Tibial nerve (tissue), 4 donors: ENCODE results near the gene ZNF358.

Experiments
- CTCF ChIP-seq, 5 experiments: fragments of 200-600 bp in 3 of 5; fragments of 450-650 bp in 2 of 5; sonication (generic) in 3 of 5; IDR thresholded peaks; one replicate each; pipeline ENCODE4 v1.5.1; 2016 to 2019; ENCODE audit warnings: antibody characterized with exemption in 5 of 5, mild to moderate bottlenecking in 3 of 5, moderate library complexity in 2 of 5
- EP300 ChIP-seq, 2 donors: sonication (generic); formaldehyde crosslinking; IDR thresholded peaks; one replicate each; pipeline ENCODE4 v1.6.1; 2017; ENCODE audit warnings: antibody characterized with exemption in 2 of 2, mild to moderate bottlenecking in 1 of 2
- POLR2A ChIP-seq, 2 donors: fragments of 450-650 bp; IDR thresholded peaks; one replicate each; pipeline ENCODE4 v1.6.1; 2017; ENCODE audit warnings: antibody characterized with exemption in 2 of 2, mild to moderate bottlenecking in 2 of 2, moderate library complexity in 2 of 2

- TF ChIP-seq CTCF (IDR thresholded peaks at IDR 0.05) (no peak), POLR2A (IDR thresholded peaks at IDR 0.05) (no peak), EP300 (IDR thresholded peaks at IDR 0.05) (no peak)
Observed at GRCh38 chr19:7483720-7484201, 32.1 kb upstream of the ZNF358 start.
